KMS-11 (cell line): ENCODE measurements around the gene TRAF3IP3.

Experiments
- H2AFZ ChIP-seq: fragments of 200-600 bp; sonication (generic); 2 replicates; pipeline ENCODE4 v1.6.1; 2016; ENCODE audit warnings: antibody characterized with exemption, mixed run types, low read depth
- H3K27ac ChIP-seq: fragments of 200-600 bp; sonication (generic); 2 replicates; pipeline ENCODE4 v1.6.1; 2016; ENCODE audit warnings: mild to moderate bottlenecking, mixed run types
- H3K27me3 ChIP-seq: fragments of 200-600 bp; sonication (generic); 2 replicates; pipeline ENCODE4 v1.6.1; 2017; ENCODE audit warnings: mild to moderate bottlenecking, low read depth, mixed run types, moderate library complexity; ENCODE audit not compliant: insufficient read depth
- H3K36me3 ChIP-seq: fragments of 200-600 bp; sonication (generic); 2 replicates; pipeline ENCODE4 v1.6.1; 2017; ENCODE audit warnings: mild to moderate bottlenecking, mixed run types; ENCODE audit not compliant: insufficient read depth
- H3K4me1 ChIP-seq: fragments of 200-600 bp; sonication (generic); 2 replicates; pipeline ENCODE4 v1.6.1; 2016; ENCODE audit warnings: mild to moderate bottlenecking, low read depth, mixed run types; ENCODE audit not compliant: poor library complexity, severe bottlenecking
- H3K4me2 ChIP-seq: fragments of 200-600 bp; sonication (generic); 2 replicates; pipeline ENCODE4 v1.7.0; 2016; ENCODE audit warnings: mild to moderate bottlenecking, mixed run types
- H3K4me3 ChIP-seq: fragments of 200-600 bp; sonication (generic); IDR thresholded peaks from 2 replicates; pipeline ENCODE4 v1.6.1; 2017; ENCODE audit warnings: low read depth, low read length, mixed read lengths; ENCODE audit not compliant: insufficient read depth
- H3K79me2 ChIP-seq: fragments of 200-600 bp; sonication (generic); 2 replicates; pipeline ENCODE4 v1.6.1; 2016; ENCODE audit warnings: low read depth, mixed run types; ENCODE audit not compliant: insufficient read depth
- H3K9ac ChIP-seq: fragments of 200-600 bp; sonication (generic); 2 replicates; pipeline ENCODE4 v1.6.1; 2016; ENCODE audit warnings: mild to moderate bottlenecking, mixed run types
- H4K20me1 ChIP-seq: fragments of 200-600 bp; sonication (generic); 2 replicates; pipeline ENCODE4 v1.6.1; 2016; ENCODE audit warnings: mild to moderate bottlenecking, mixed run types; ENCODE audit not compliant: insufficient read depth
- CTCF ChIP-seq: fragments of 200-600 bp; sonication (generic); conservative IDR thresholded peaks from 2 replicates; pipeline ENCODE4 v1.6.1; 2017; ENCODE audit warnings: low read depth, mild to moderate bottlenecking, antibody characterized with exemption, low read length, moderate library complexity, mixed read lengths

The TRAF3IP3 gene

GRCh38 chr1:209820986-209821385 lies 65.1 kb downstream of the TRAF3IP3 start:
- no peak overlapping the region for H3K4me2 ChIP-seq
- TF ChIP-seq CTCF, result no peak
- no peak overlapping the region for H3K9ac ChIP-seq
- no peak overlapping the region for H3K27ac ChIP-seq
- no peak overlapping the region for H3K4me3 ChIP-seq
- no peaks in the 10 kb centered on the region for H3K79me2 ChIP-seq
- H3K36me3 ChIP-seq, result no peaks in the 10 kb centered on the region
- no peak overlapping the region for H2AFZ ChIP-seq
- H4K20me1 ChIP-seq, result no peaks in the 10 kb centered on the region
- H3K27me3 ChIP-seq, result no peaks in the 10 kb centered on the region
- peaks cover 7% of the 10 kb centered on the region for H3K4me1 ChIP-seq

- Histone ChIP-seq H3K4me3 (no peak overlapping the region), H3K36me3 (no peaks in the 10 kb centered on the region), H3K4me2 (no peak overlapping the region), H3K9ac (no peak overlapping the region), H3K4me1 (peaks cover 9% of the 10 kb centered on the region), H3K27ac (no peak overlapping the region), H4K20me1 (no peaks in the 10 kb centered on the region), H3K79me2 (no peaks in the 10 kb centered on the region), H3K27me3 (no peaks in the 10 kb centered on the region), H2AFZ (peak overlapping the region; percentile 20; the same call in 1 of the 2 replicates)
- no peak for TF ChIP-seq CTCF
Measured at GRCh38 chr1:209822706-209823105, 66.9 kb downstream of the TRAF3IP3 start.

- H2AFZ ChIP-seq, result peak overlapping the region; percentile 20; the same call in 1 of the 2 replicates
- H3K4me3 ChIP-seq, result no peak overlapping the region
- no peak overlapping the region for H3K4me2 ChIP-seq
Measured at GRCh38 chr1:209823143-209824041, 67.5 kb downstream of the TRAF3IP3 start.

More at GRCh38 chr1:209823143-209824041, 67.5 kb downstream of the TRAF3IP3 start:
- Histone ChIP-seq H3K27me3 (no peaks in the 10 kb centered on the region), H3K79me2 (peaks cover 5% of the 10 kb centered on the region; the same call in 1 of the 2 replicates), H3K27ac (no peak overlapping the region), H4K20me1 (no peaks in the 10 kb centered on the region), H3K4me1 (peaks cover 9% of the 10 kb centered on the region), H3K36me3 (no peaks in the 10 kb centered on the region), H3K9ac (no peak overlapping the region)
- peak; percentile 96 for TF ChIP-seq CTCF
